Activated CD4-positive, alpha-beta T cell treated with anti-CD3 and anti-CD28 coated beads, Interleukin-2, amount 50 U/mL, for 1 hour (primary cell): ENCODE data around the gene OR56A5.
"Not testable (repeated sequence)": the region's sequence is repeated elsewhere in the genome, so short reads cannot be mapped to it uniquely, and the experiment has no call there.

ENCODE experiments used
- DNase-seq: peaks from one replicate; pipeline ENCODE4 v3.0.0-alpha.2; 2020

The OR56A5 gene, protein sequence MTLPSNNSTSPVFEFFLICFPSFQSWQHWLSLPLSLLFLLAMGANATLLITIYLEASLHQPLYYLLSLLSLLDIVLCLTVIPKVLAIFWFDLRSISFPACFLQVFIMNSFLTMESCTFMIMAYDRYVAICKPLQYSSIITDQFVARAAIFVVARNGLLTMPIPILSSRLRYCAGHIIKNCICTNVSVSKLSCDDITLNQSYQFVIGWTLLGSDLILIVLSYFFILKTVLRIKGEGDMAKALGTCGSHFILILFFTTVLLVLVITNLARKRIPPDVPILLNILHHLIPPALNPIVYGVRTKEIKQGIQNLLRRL

GRCh38 chr11:5968394-5968793, at the start of gene OR56A5:
Gene OR56A5, minus strand, starts transcription at chr11:5968494. Its CDS starts 0 bp downstream, at chr11:5968494.
- DNase-seq: no peak

DNA sequence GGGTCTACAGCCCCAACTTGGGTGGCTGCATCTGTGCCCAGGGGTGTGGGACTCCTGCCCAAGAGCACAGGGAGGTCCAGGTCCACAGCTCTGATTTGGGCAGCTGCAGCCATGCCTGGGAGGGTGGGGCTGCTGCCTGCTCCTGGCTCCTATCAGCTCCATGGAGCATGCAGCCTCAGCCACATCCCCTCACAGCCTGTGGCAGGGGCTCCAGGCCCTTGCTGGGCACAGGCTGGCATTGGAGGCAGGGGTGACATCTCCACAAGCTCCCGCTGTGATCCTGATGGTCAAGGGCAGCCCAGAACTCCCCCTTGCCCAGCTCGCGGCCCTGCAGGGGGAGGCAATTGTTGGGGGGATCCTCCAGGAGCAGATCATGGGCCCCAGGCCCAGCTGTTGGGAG, 44.7 kb upstream of the OR56A5 start:
- DNase-seq: no peak

DNA sequence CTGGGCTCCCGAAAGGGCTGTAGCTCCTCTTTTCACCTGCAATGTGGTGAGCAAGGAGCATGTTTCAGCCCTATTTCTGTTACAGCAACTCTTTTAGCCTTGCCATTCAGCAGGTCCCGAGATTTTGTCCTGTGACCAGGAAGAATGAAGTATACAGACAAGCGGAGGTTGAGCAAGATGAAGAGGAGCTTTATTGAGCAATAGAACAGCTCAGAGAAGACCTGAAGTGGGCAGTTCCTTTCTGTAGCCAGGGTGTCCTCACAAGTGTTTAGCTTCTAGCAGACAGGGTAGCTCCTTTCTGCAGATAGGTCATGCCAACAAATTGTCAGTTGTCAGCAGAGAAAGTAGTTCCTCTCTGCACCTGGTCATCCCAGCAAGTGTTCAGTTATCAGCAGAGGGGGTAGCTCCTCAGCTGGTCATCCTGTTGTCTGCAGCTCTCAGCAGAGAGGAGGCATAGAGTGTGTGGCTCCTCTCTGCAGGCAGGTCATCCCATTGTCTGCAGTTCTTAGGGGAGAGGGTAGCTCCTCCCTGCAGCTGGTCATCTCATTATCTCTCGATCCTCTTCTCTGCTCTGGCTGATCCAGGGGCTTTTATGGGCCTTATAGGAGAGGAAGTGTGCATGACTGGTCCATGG, 43.9 kb upstream of the OR56A5 start:
- no peak for DNase-seq

DNA sequence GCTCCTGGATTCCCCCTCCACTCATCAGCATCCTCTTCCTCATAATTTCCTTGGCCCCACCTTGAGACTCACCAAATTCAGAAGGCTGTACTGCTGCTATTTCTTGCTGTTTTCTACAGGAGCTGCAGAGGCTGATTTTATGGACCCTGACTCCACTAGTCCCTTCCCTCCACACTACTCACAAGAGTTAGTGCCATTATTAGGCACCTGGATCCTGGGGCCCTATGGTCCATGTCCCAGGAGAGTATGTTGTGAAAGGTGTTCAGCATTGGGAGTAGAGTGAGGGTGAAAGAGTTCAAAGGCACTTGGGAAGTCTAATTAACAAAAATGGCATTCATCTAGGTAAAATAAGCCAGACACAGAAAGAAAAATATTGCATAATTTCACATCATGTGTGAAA, 38.6 kb upstream of the OR56A5 start, which contains the start of gene OR56A4:
OR56A4 (minus strand) TSS at position 101 of the 400 bp plus-strand sequence. CDS start 3,954 bp downstream, outside the sequence.
- no peak for DNase-seq

DNA sequence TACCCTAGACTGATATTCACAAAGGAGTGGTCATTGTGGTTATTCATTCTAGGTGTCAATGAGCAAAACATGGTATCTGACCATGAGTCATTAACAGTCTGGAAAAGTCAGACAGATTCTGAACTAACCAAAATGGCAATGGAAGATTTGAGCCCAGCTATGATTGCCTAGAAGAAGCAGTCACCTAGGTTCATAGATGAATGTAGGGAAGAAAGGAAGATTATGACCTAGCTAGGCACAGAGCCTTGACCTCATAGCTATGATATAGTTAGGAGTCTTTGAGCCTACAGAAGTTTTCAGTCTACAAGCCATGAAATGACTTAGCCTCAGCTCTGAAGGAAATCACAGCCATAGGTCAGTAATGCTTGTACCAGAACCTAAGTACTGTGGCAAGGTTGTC, 38.1 kb upstream of the OR56A5 start:
- DNase-seq: no peak

DNA sequence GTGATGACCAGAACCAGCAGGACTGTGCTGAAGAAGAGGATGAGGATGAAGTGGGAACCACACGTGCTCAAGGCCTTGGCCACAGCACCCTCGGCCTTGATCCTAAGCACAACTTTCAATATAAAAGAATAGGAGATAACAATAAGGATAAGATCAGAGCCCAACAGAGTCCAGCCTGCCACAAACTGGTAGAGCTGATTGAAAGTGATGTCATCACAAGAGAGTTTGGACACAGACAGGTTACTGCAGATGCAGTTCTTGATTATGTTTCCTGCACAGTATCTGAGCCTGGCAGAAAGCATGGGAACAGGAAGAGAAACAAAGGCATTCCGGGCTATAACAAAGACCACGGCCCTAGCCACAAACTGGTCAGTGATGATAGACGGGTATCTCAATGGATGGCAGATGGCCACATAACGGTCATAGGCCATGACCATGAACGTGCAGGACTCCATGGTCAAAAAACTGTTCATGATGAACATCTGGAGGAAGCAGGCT, 34.0 kb upstream of the OR56A5 start:
- DNase-seq: no peak

DNA sequence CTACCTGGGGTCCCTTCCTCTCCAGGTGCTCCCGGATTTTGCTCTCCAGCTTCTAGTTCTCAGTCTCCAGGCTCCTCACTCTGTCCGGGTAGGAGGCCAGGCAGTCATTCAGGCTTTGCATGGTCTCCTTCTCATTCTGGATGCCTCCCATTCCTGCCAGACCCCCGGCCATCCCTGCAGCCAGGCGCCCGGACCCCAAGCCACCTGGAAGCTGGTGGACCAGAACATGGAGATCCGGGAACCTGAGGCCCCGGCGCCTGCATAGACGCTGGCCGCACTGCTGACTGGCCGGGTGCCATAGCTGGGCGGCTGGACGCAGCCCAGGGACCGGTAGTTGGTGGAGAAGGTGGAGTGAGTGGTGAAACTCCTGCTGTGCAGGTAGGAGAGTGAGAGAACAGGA, 26.5 kb upstream of the OR56A5 start:
- no peak for DNase-seq

GRCh38 chr11:5992604-5993251, 24.4 kb upstream of the OR56A5 start:
- no peak for DNase-seq

- no peak for DNase-seq
Observed at GRCh38 chr11:5992150-5992549, 23.9 kb upstream of the OR56A5 start.

DNA sequence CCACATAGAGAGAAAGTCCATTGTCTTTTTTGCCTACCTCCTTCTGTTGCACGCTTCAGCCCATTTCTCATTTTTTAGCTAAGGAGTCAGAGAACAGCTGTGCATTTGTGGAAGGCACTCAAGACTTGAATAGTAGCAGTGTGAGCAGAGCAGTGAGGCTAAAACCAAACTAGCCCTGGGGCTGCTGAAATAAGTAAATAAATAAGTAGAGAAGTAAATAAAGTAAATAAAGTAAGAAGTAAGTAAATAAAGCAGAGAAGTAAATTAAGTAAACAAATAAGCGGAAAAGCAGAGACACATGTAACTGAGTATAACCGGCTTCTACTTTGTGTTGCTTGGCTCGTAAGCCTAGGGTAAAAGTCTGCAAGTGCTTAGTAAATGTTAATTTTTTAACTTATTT, 20.9 kb upstream of the OR56A5 start:
- DNase-seq: no peak

DNA sequence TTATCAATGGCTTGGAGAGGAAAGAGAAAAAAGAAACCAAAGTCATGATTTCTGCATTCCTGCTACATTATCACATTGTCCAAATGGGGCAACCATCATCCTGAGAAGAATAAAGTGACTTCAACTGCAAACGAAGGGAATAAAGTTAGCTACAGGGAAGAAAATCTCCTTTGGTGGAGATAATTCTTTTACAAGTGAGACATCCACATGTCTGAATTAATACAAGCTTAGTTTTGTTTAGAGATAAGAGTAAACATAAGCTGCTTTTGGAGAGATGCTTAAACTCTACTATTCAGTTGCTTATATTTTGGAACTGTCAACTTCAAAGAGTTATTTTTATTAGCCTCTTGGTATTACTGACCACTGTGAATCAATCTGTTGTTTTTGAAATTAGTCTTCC, 18.6 kb upstream of the OR56A5 start, which contains the start of gene OR52L1:
OR52L1 (minus strand) TSS at position 101 of the 400 bp plus-strand sequence; CDS start at position 46, 55 bp downstream.
- DNase-seq: no peak

- DNase-seq: no peak
Observed at GRCh38 chr11:5983443-5983842, 15.1 kb upstream of the OR56A5 start.

GRCh38 chr11:5973530-5973929, 5.2 kb upstream of the OR56A5 start:
- DNase-seq: no peak

DNA sequence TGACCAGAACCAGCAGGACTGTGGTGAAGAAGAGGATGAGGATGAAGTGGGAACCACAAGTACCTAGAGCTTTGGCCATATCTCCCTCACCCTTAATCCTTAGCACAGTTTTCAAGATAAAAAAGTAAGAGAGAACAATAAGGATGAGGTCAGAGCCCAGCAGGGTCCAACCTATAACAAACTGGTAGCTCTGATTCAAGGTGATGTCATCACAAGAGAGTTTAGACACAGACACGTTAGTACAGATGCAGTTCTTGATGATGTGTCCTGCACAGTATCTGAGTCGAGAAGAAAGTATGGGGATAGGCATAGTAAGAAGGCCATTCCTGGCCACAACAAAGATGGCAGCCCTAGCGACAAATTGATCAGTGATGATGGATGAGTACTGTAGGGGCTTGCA, 586 bp downstream of the OR56A5 start:
- DNase-seq: no peak

DNA sequence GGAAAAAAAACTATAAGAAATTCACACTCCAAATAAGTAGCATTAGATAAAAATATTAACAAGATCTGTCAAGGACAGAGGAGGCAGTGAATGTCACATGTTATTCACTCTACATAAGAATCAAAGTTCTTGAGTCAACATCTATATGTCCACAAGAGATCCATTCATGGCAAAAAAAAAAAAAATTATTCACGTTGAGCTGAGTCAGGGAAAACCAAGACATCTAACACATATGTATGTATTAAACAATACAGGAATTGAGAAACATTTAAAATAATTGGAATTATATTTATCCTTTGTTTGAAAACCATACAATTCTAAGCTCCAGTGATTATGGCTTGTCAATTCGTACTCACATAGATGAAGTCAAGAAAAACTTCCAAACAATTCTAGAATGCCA, 1.3 kb downstream of the OR56A5 start:
- no peak for DNase-seq

- not testable (repeated sequence) for DNase-seq
Observed at GRCh38 chr11:5960704-5961320, 7.5 kb downstream of the OR56A5 start.

- DNase-seq: no peak
Observed at GRCh38 chr11:5955586-5955985, 12.7 kb downstream of the OR56A5 start.

DNA sequence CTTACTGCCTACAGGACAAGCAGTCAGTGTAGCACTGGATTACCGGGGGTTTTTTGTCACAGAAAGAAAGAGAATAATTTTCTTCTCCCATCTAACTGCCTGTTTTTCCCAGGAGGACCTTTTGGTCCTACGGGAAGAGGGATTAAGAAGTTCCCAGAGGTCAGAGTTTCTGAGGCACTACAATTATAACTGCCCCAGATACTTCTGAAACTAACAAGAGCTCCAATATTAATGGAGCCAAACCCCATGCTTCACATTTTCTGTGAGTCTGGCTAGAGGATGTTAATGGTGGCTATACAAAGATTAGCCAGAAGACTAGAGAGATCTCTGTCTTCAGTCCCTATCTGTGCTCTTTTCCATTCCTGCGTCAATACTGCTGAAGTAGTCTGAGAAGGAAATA, 26.3 kb downstream of the OR56A5 start, which contains the start of gene OR56A3:
OR56A3 (plus strand) TSS at position 301 of the 400 bp plus-strand sequence. CDS start 5,096 bp downstream, outside the sequence.
- DNase-seq: no peak

DNA sequence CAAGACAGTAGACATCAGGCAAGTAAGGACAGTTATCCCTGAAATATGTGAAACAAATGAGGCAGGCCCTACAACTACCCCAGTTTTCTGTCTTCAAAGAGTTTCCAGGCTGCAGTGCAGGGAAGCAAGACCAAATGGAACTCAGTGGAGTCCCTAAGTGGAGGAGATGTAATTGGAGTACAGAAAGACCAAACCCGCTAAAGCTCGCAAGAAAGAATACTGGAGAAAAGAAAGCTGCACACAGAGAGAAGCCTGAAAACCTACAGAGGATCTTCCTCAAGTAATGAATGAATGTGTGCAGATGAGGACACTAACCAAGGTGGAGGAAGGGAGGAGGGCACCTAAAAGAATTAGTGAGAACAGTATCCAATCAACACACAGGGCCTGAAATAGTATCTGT, 27.5 kb downstream of the OR56A5 start:
- DNase-seq: no peak

- DNase-seq: no peak
Observed at GRCh38 chr11:5938603-5938965, 29.7 kb downstream of the OR56A5 start.

GRCh38 chr11:5937868-5938602, 30.3 kb downstream of the OR56A5 start:
- DNase-seq: no peak

GRCh38 chr11:5933116-5933515, 35.2 kb downstream of the OR56A5 start:
- no peak for DNase-seq
